ENCODE results near the gene ELOVL3.
"Not testable (repeated sequence)": the region's sequence is repeated elsewhere in the genome, so short reads cannot be mapped to it uniquely, and the experiment has no call there.

ELOVL3 gene

GRCh38 chr10:102252508-102252907 lies 26.4 kb downstream of the ELOVL3 start:
- DNase-seq: not testable (repeated sequence)

GRCh38 chr10:102254426-102254825 lies 28.3 kb downstream of the ELOVL3 start:
- no peak for DNase-seq

- no peak for DNase-seq
Measured at GRCh38 chr10:102255404-102255803, 29.3 kb downstream of the ELOVL3 start.

- no peak for DNase-seq
Measured at GRCh38 chr10:102261196-102261595, 35.1 kb downstream of the ELOVL3 start.

GRCh38 chr10:102261842-102262241 lies 35.7 kb downstream of the ELOVL3 start:
- DNase-seq: no peak

- DNase-seq: no peak
Measured at GRCh38 chr10:102262744-102263370, 36.8 kb downstream of the ELOVL3 start.

GRCh38 chr10:102264371-102264770 lies 38.3 kb downstream of the ELOVL3 start:
- no peak for DNase-seq

GRCh38 chr10:102266670-102267069 lies 40.6 kb downstream of the ELOVL3 start:
- no peak for DNase-seq

GRCh38 chr10:102267748-102268147 lies 41.6 kb downstream of the ELOVL3 start:
- DNase-seq: no peak

- no peak for DNase-seq
Measured at GRCh38 chr10:102268375-102268888, 42.3 kb downstream of the ELOVL3 start.

- no peak for DNase-seq
Measured at GRCh38 chr10:102269017-102269416, 42.9 kb downstream of the ELOVL3 start.

- DNase-seq: no peak
Measured at GRCh38 chr10:102274062-102274461, 48.0 kb downstream of the ELOVL3 start.

- no peak for DNase-seq
Measured at GRCh38 chr10:102275343-102275742, 49.2 kb downstream of the ELOVL3 start.

- no peak for DNase-seq
Measured at GRCh38 chr10:102279104-102279503, 53.0 kb downstream of the ELOVL3 start.

All from hypothalamus (tissue), 51 donors.